GM19467 (cell line): ENCODE measurements around the gene CALN1.

Experiments used
- ATAC-seq: cut with Tn5 transposase; IDR thresholded peaks from one replicate; pipeline ENCODE4 v1.9.1; 2021; ENCODE audit warnings: mild to moderate bottlenecking, moderate library complexity; ENCODE audit not compliant: unreplicated experiment

The CALN1 gene

GRCh38 chr7:72196176-72196575, 216.0 kb downstream of the CALN1 start:
- no peak for ATAC-seq

- no peak for ATAC-seq
Observed at GRCh38 chr7:72190919-72191318, 221.2 kb downstream of the CALN1 start.

GRCh38 chr7:72190146-72190545, 222.0 kb downstream of the CALN1 start:
- no peak for ATAC-seq

- ATAC-seq = no peak
Observed at GRCh38 chr7:72187179-72187578, 225.0 kb downstream of the CALN1 start.

- ATAC-seq = no peak
Observed at GRCh38 chr7:72183835-72184234, 228.3 kb downstream of the CALN1 start.

GRCh38 chr7:72182036-72182435, 230.1 kb downstream of the CALN1 start:
- ATAC-seq = no peak

- no peak for ATAC-seq
Observed at GRCh38 chr7:72176875-72177274, 235.3 kb downstream of the CALN1 start.

- ATAC-seq = no peak
Observed at GRCh38 chr7:72170475-72170874, 241.7 kb downstream of the CALN1 start.

GRCh38 chr7:72163271-72163670, 248.9 kb downstream of the CALN1 start:
- no peak for ATAC-seq

- ATAC-seq = no peak
Observed at GRCh38 chr7:72161534-72161933, 250.6 kb downstream of the CALN1 start.

GRCh38 chr7:72159911-72160310, 252.2 kb downstream of the CALN1 start:
- ATAC-seq = no peak

GRCh38 chr7:72156671-72157070, 255.5 kb downstream of the CALN1 start:
- ATAC-seq = no peak

- no peak for ATAC-seq
Observed at GRCh38 chr7:72153132-72153512, 259.0 kb downstream of the CALN1 start.

GRCh38 chr7:72152161-72153131, 259.7 kb downstream of the CALN1 start:
- no peak for ATAC-seq

GRCh38 chr7:72140566-72140965, 271.6 kb downstream of the CALN1 start:
- no peak for ATAC-seq

GRCh38 chr7:72127136-72127535, 285.0 kb downstream of the CALN1 start:
- ATAC-seq = no peak

GRCh38 chr7:72123913-72124312, 288.2 kb downstream of the CALN1 start:
- ATAC-seq = no peak

- ATAC-seq = no peak
Observed at GRCh38 chr7:72118366-72118765, 293.8 kb downstream of the CALN1 start.

- no peak for ATAC-seq
Observed at GRCh38 chr7:72114129-72114528, 298.0 kb downstream of the CALN1 start.

- ATAC-seq = no peak
Observed at GRCh38 chr7:72112992-72113391, 299.1 kb downstream of the CALN1 start.

- no peak for ATAC-seq
Observed at GRCh38 chr7:72112530-72112929, 299.6 kb downstream of the CALN1 start.

GRCh38 chr7:72111086-72111485, 301.1 kb downstream of the CALN1 start:
- ATAC-seq = no peak

- no peak for ATAC-seq
Observed at GRCh38 chr7:72109566-72109965, 302.6 kb downstream of the CALN1 start.
